B cell (primary cell): ENCODE results near the gene UNC13C. TPM values are rescaled to one million over a fixed set of nuclear protein-coding genes. Genes with fewer than 3 reads are reported as not detected.

Source experiments
- ATAC-seq: fragments of 200-7000 bp; cut with Tn5 transposase; one replicate; pipeline ENCODE4 v1.10.0; 2021; ENCODE audit warnings: low read depth, mild to moderate bottlenecking, moderate number of reproducible peaks, moderate library complexity
- CTCF ChIA-PET: fragments of 350-600 bp; sonication (Branson Sonifier 250); formaldehyde crosslinking; loops from one replicate; lab custom pipeline; 2021; ENCODE audit warnings: antibody characterized with exemption, inconsistent platforms; lab: Charles Lee
- POLR2A ChIA-PET: fragments of 350-600 bp; sonication (Branson Sonifier 250); formaldehyde crosslinking; loops from one replicate; lab custom pipeline; 2021; ENCODE audit warnings: antibody characterized with exemption; lab: Charles Lee
- DNase-seq: peaks from one replicate; pipeline ENCODE4 v3.0.0; 2013
- H2AFZ ChIP-seq: 2 replicates; pipeline ENCODE4 v1.6.1; 2012; ENCODE audit warnings: mild to moderate bottlenecking, low read depth, low read length; ENCODE audit not compliant: insufficient read depth, poor library complexity, severe bottlenecking
- H3K27ac ChIP-seq, 2 donors: 1 replicate in 1 of 2; 2 replicates in 1 of 2; pipeline ENCODE4 v1.5.1; 2012 to 2013; ENCODE audit warnings: low read length in 2 of 2, mild to moderate bottlenecking in 2 of 2, moderate library complexity in 1 of 2
- H3K27me3 ChIP-seq, 4 experiments: fragments of 200-600 bp in 1 of 4; sonication (generic) in 1 of 4; replicated peaks in 1 of 4; 1 replicate in 2 of 4; 2 replicates in 2 of 4; pipeline versions ENCODE4 v1.6.1 to v1.7.0; 2013 to 2016; ENCODE audit warnings: low read length in 3 of 4, mild to moderate bottlenecking in 2 of 4, mixed read lengths in 1 of 4, moderate library complexity in 1 of 4; ENCODE audit not compliant: insufficient read depth in 4 of 4, control insufficient read depth in 3 of 4; ENCODE audit errors: control extremely low read depth in 1 of 4
- H3K36me3 ChIP-seq, 2 experiments: replicated peaks in 1 of 2; 1 replicate in 1 of 2; 2 replicates in 1 of 2; pipeline versions ENCODE4 v1.6.1 to v1.7.1; 2013; ENCODE audit warnings: low read length in 1 of 2; ENCODE audit not compliant: insufficient read depth in 2 of 2, control insufficient read depth in 1 of 2; ENCODE audit errors: control extremely low read depth in 1 of 2, extremely low read depth in 1 of 2
- H3K4me1 ChIP-seq, 2 donors: fragments of 200-600 bp in 1 of 2; sonication (generic) in 1 of 2; 1 replicate in 1 of 2; 2 replicates in 1 of 2; pipeline versions ENCODE4 v1.5.1 to v1.6.1; 2013 to 2017; ENCODE audit warnings: low read length in 2 of 2; ENCODE audit not compliant: control insufficient read depth in 2 of 2, insufficient read depth in 2 of 2
- H3K4me2 ChIP-seq: replicated peaks from 2 replicates; pipeline ENCODE3; 2012; ENCODE audit warnings: mild to moderate bottlenecking, low read depth, low read length; ENCODE audit not compliant: poor library complexity, severe bottlenecking
- H3K4me3 ChIP-seq, 5 experiments: fragments of 200-600 bp in 1 of 5; sonication (generic) in 1 of 5; 1 replicate in 3 of 5; 2 replicates in 2 of 5; pipeline versions ENCODE4 v1.5.1 to v1.7.0; 2011 to 2016; ENCODE audit warnings: low read length in 4 of 5, mild to moderate bottlenecking in 4 of 5, low read depth in 2 of 5, control low read depth in 1 of 5, moderate library complexity in 1 of 5; ENCODE audit not compliant: insufficient read depth in 1 of 5; ENCODE audit errors: control extremely low read depth in 1 of 5, extremely low read depth in 1 of 5
- H3K79me2 ChIP-seq: fragments of 200-600 bp; sonication (generic); one replicate; pipeline ENCODE4 v1.6.0; 2016; ENCODE audit warnings: low read length; ENCODE audit not compliant: control insufficient read depth, insufficient read depth
- H3K9ac ChIP-seq: fragments of 200-600 bp; sonication (generic); 2 replicates; pipeline ENCODE4 v1.6.1; 2017; ENCODE audit warnings: mild to moderate bottlenecking, low read length, moderate library complexity
- H3K9me3 ChIP-seq, 3 donors: one replicate each; pipeline versions ENCODE4 v1.6.1 to v1.7.1; 2013; ENCODE audit warnings: low read length in 2 of 3; ENCODE audit not compliant: control insufficient read depth in 2 of 3, insufficient read depth in 1 of 3; ENCODE audit errors: control extremely low read depth in 1 of 3
- H4K20me1 ChIP-seq: 2 replicates; pipeline ENCODE4 v1.6.0; 2012; ENCODE audit warnings: mild to moderate bottlenecking, low read length; ENCODE audit not compliant: insufficient read depth, control insufficient read depth, poor library complexity, severe bottlenecking
- H3K27ac Mint-ChIP-seq: one replicate; pipeline ENCODE4 v1.8.0; 2021; ENCODE audit warnings: mixed read lengths
- H3K27me3 Mint-ChIP-seq: one replicate; pipeline ENCODE4 v1.8.0; 2021; ENCODE audit warnings: mixed read lengths
- H3K4me1 Mint-ChIP-seq: one replicate; pipeline ENCODE4 v1.8.0; 2021; ENCODE audit warnings: mixed read lengths
- H3K4me3 Mint-ChIP-seq: one replicate; pipeline ENCODE4 v1.8.0; 2021; ENCODE audit warnings: mixed read lengths
- H3K9me3 Mint-ChIP-seq: one replicate; pipeline ENCODE4 v1.8.0; 2022; ENCODE audit warnings: mixed read lengths; ENCODE audit not compliant: insufficient read depth
- EZH2 ChIP-seq: IDR thresholded peaks from 2 replicates; pipeline ENCODE4 v1.6.1; 2012; ENCODE audit warnings: borderline replicate concordance, low read depth, mild to moderate bottlenecking, moderate library complexity, low read length; ENCODE audit not compliant: insufficient read depth, poor library complexity, severe bottlenecking
- WGBS: methylation state at CpG from one replicate; pipeline ENCODE4 v1.1.5; 2013; ENCODE audit warnings: missing lambda C conversion rate; ENCODE audit not compliant: insufficient coverage; 5-methylcytosine and 5-hydroxymethylcytosine counted together
- intact Hi-C: fragments of 100-400 bp; cut with micrococcal nuclease; formaldehyde crosslinking; loops from one replicate; pipeline ENCODE4 v1.10.0; 2022
- polyA plus RNA-seq: library from polyadenylated mRNA; depleted of rRNA; stranded (reverse); fragments of >200 nt; gene quantifications from 2 replicates; pipeline ENCODE4 v1.2.3, GENCODE V29; 2012
- total RNA-seq, 2 donors: library from RNA; stranded (reverse); fragments of 120-200 nt in 1 of 2; gene quantifications; 1 replicate in 1 of 2; 2 replicates in 1 of 2; pipeline versions ENCODE4 v1.2.3 to v1.2.4, GENCODE V29; 2013 to 2022
- TF ChIP-seq, protein P1 (sequence below): fragments of 200-600 bp; IDR thresholded peaks from one replicate; pipeline ENCODE4 v1.8.0; 2022; ENCODE audit warnings: antibody characterized with exemption, mild to moderate bottlenecking

UNC13C gene
- total and polyA plus RNA-seq, 2 donors (not counting 1 experiment from before 2014, with no cell fraction given): not detected

DNA sequence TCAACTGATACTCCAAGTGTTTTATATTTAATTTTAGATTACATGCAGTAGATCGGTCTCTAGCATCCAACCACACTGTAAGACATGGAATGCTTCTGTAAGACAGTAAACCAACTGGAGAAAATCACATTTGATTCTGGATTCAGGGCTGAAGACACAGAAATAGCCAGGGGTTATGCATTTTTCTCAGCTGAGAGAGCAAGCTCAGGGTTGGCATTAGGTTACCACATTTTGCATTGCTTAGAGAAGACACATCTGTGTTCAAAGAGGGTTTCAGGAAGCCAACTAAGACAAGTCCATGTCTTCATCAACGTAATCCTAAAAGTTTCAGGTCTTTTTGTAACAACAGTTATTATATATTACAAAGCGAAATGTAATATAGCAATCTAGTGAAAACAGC is 27.7 kb upstream of the UNC13C start:
- Mint-ChIP-seq H3K27me3 (no peaks in the 10 kb centered on the region), H3K27ac (no peak overlapping the region), H3K9me3 (peaks cover 5% of the 10 kb centered on the region), H3K4me1 (no peaks in the 10 kb centered on the region), H3K4me3 (no peak overlapping the region)
- DNase-seq (no peak), ATAC-seq (no peak)
- Histone ChIP-seq H4K20me1 (no peaks in the 10 kb centered on the region), H3K27ac (no peak overlapping the region), H3K9me3 (peaks cover 0 to 1% (median 0%) of the 10 kb centered on the region in 3 donors), H2AFZ (no peak overlapping the region), H3K27me3 (no peaks in the 10 kb centered on the region), H3K4me3 (no peak overlapping the region), H3K9ac (no peak overlapping the region), H3K36me3 (no peaks in the 10 kb centered on the region), H3K79me2 (no peaks in the 10 kb centered on the region), H3K4me2 (no peak overlapping the region), H3K4me1 (no peaks in the 10 kb centered on the region)
- no CpG with 5 or more reads among the region's 3 CpGs for WGBS
- TF ChIP-seq, protein P1, sequence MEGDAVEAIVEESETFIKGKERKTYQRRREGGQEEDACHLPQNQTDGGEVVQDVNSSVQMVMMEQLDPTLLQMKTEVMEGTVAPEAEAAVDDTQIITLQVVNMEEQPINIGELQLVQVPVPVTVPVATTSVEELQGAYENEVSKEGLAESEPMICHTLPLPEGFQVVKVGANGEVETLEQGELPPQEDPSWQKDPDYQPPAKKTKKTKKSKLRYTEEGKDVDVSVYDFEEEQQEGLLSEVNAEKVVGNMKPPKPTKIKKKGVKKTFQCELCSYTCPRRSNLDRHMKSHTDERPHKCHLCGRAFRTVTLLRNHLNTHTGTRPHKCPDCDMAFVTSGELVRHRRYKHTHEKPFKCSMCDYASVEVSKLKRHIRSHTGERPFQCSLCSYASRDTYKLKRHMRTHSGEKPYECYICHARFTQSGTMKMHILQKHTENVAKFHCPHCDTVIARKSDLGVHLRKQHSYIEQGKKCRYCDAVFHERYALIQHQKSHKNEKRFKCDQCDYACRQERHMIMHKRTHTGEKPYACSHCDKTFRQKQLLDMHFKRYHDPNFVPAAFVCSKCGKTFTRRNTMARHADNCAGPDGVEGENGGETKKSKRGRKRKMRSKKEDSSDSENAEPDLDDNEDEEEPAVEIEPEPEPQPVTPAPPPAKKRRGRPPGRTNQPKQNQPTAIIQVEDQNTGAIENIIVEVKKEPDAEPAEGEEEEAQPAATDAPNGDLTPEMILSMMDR: no peak
- TF ChIP-seq EZH2: no peak
- ChIA-PET POLR2A (no interaction called here), CTCF (no interaction called here)
- intact Hi-C loops: no loop called here

- ChIA-PET POLR2A (no interaction called here), CTCF (no interaction called here)
- no peak overlapping the region for H3K4me3 ChIP-seq
- Mint-ChIP-seq H3K9me3 (peaks cover 2% of the 10 kb centered on the region), H3K27me3 (no peaks in the 10 kb centered on the region), H3K27ac (no peak overlapping the region), H3K4me1 (no peaks in the 10 kb centered on the region), H3K4me3 (no peak overlapping the region)
- H3K9ac ChIP-seq: no peak overlapping the region
- no peaks in the 10 kb centered on the region for H3K36me3 ChIP-seq
- ATAC-seq: no peak
- DNase-seq: no peak
- no peaks in the 10 kb centered on the region for H3K9me3 ChIP-seq
- intact Hi-C loops: no loop called here
- H3K27me3 ChIP-seq: no peaks in the 10 kb centered on the region
- no peak overlapping the region for H2AFZ ChIP-seq
- no peak overlapping the region for H3K27ac ChIP-seq
- H4K20me1 ChIP-seq: no peaks in the 10 kb centered on the region
- H3K4me1 ChIP-seq: no peaks in the 10 kb centered on the region
- no peaks in the 10 kb centered on the region for H3K79me2 ChIP-seq
- TF ChIP-seq EZH2: no peak
- H3K4me2 ChIP-seq: no peak overlapping the region
These were observed 22.8 kb upstream of the UNC13C start for GRCh38 chr15:53955396-53955795.
